MM.1S (cell line): ENCODE measurements around the gene CALY.

Source experiments
- DNase-seq: peaks from one replicate; pipeline ENCODE4 v3.0.0-alpha.2; 2015
- H2AFZ ChIP-seq: fragments of 300-600 bp; sonication (generic); 2 replicates; pipeline ENCODE4 v1.6.0; 2016; ENCODE audit warnings: antibody characterized with exemption, low read length
- H3F3A ChIP-seq: fragments of 300-600 bp; sonication (generic); 2 replicates; pipeline ENCODE4 v1.6.1; 2016; ENCODE audit warnings: mild to moderate bottlenecking, antibody characterized with exemption, low read length, moderate library complexity, mixed read lengths; ENCODE audit not compliant: insufficient read depth
- H3K27ac ChIP-seq: fragments of 300-600 bp; sonication (generic); 2 replicates; pipeline ENCODE4 v1.5.1; 2016; ENCODE audit warnings: mild to moderate bottlenecking, low read length
- H3K27me3 ChIP-seq: fragments of 300-600 bp; sonication (generic); replicated peaks from 2 replicates; pipeline ENCODE4 v1.6.0; 2016; ENCODE audit warnings: low read length; ENCODE audit not compliant: insufficient read depth
- H3K36me3 ChIP-seq: fragments of 300-600 bp; sonication (generic); replicated peaks from 2 replicates; pipeline ENCODE4 v1.6.1; 2016; ENCODE audit warnings: mild to moderate bottlenecking, low read length, mixed read lengths; ENCODE audit not compliant: insufficient read depth
- H3K4me1 ChIP-seq: fragments of 300-600 bp; sonication (generic); 2 replicates; pipeline ENCODE4 v1.6.1; 2016; ENCODE audit warnings: low read length, mixed read lengths
- H3K4me2 ChIP-seq: fragments of 300-600 bp; sonication (generic); 2 replicates; pipeline ENCODE4 v1.6.0; 2016; ENCODE audit warnings: low read depth, low read length
- H3K4me3 ChIP-seq: fragments of 300-600 bp; sonication (generic); 2 replicates; pipeline ENCODE4 v1.5.1; 2016; ENCODE audit warnings: low read length, mixed read lengths
- H3K79me2 ChIP-seq: fragments of 300-600 bp; sonication (generic); 2 replicates; pipeline ENCODE4 v1.6.1; 2016; ENCODE audit warnings: mixed run types, low read length, mixed read lengths
- H3K9ac ChIP-seq: fragments of 300-600 bp; sonication (generic); 2 replicates; pipeline ENCODE4 v1.6.1; 2016; ENCODE audit warnings: low read length, mixed read lengths
- H3K9me2 ChIP-seq: fragments of 300-600 bp; sonication (generic); replicated peaks from 2 replicates; pipeline ENCODE4 v1.6.1; 2016; ENCODE audit warnings: mild to moderate bottlenecking, low read length, mixed read lengths; ENCODE audit not compliant: insufficient read depth
- H3K9me3 ChIP-seq: fragments of 300-600 bp; sonication (generic); replicated peaks from 2 replicates; pipeline ENCODE4 v1.6.1; 2016; ENCODE audit warnings: mild to moderate bottlenecking, low read length, mixed read lengths; ENCODE audit not compliant: insufficient read depth
- H4K20me1 ChIP-seq: fragments of 300-600 bp; sonication (generic); 2 replicates; pipeline ENCODE4 v1.6.1; 2016; ENCODE audit warnings: mild to moderate bottlenecking, low read length, moderate library complexity, mixed read lengths; ENCODE audit not compliant: insufficient read depth
- CTCF ChIP-seq: fragments of 300-600 bp; sonication (generic); IDR thresholded peaks from 2 replicates; pipeline ENCODE4 v1.5.1; 2016; ENCODE audit warnings: antibody characterized with exemption, low read length, mixed read lengths
- EZH2 ChIP-seq: fragments of 300-600 bp; sonication (generic); optimal IDR thresholded peaks from 2 replicates; pipeline ENCODE3; 2017; ENCODE audit warnings: low read depth, mild to moderate bottlenecking, antibody characterized with exemption, low read length, mixed read lengths
- EZH2phosphoT487 ChIP-seq: fragments of 300-600 bp; sonication (generic); IDR thresholded peaks from 2 replicates; pipeline ENCODE4 v1.6.1; 2018; ENCODE audit warnings: antibody characterized with exemption, low read length

CALY gene

GRCh38 chr10:133315847-133316246 is 20.8 kb downstream of the CALY start:
- no peak for DNase-seq
- Histone ChIP-seq H3K4me2 (no peak overlapping the region), H3K79me2 (no peaks in the 10 kb centered on the region), H3K27me3 (no peaks in the 10 kb centered on the region), H3K27ac (no peak overlapping the region), H3K9ac (no peak overlapping the region), H3K4me1 (no peaks in the 10 kb centered on the region), H3F3A (no peaks in the 10 kb centered on the region), H3K9me2 (no peaks in the 10 kb centered on the region), H4K20me1 (no peaks in the 10 kb centered on the region), H3K9me3 (no peaks in the 10 kb centered on the region), H3K4me3 (no peak overlapping the region), H3K36me3 (no peaks in the 10 kb centered on the region), H2AFZ (no peak overlapping the region)
- TF ChIP-seq EZH2phosphoT487 (no peak), CTCF (no peak), EZH2 (no peak)

GRCh38 chr10:133314911-133315310 is 21.8 kb downstream of the CALY start:
- no peak overlapping the region for H3K27ac ChIP-seq
- H3K79me2 ChIP-seq: no peaks in the 10 kb centered on the region
- H3K27me3 ChIP-seq: no peaks in the 10 kb centered on the region
- DNase-seq: no peak
- H2AFZ ChIP-seq: no peak overlapping the region
- H4K20me1 ChIP-seq: no peaks in the 10 kb centered on the region
- no peak overlapping the region for H3K9ac ChIP-seq
- no peaks in the 10 kb centered on the region for H3K9me3 ChIP-seq
- H3K36me3 ChIP-seq: no peaks in the 10 kb centered on the region
- H3K4me1 ChIP-seq: no peaks in the 10 kb centered on the region
- no peaks in the 10 kb centered on the region for H3K9me2 ChIP-seq
- H3F3A ChIP-seq: no peaks in the 10 kb centered on the region
- no peak overlapping the region for H3K4me3 ChIP-seq
- TF ChIP-seq EZH2phosphoT487: no peak
- TF ChIP-seq EZH2: no peak
- no peak for TF ChIP-seq CTCF
- no peak overlapping the region for H3K4me2 ChIP-seq

- H4K20me1 ChIP-seq: no peaks in the 10 kb centered on the region
- no peak overlapping the region for H3K4me3 ChIP-seq
- no peaks in the 10 kb centered on the region for H3K9me3 ChIP-seq
- no peak overlapping the region for H3K9ac ChIP-seq
- peaks cover 5% of the 10 kb centered on the region; the same call in 1 of the 2 replicates for H3K4me1 ChIP-seq
- no peaks in the 10 kb centered on the region for H3K36me3 ChIP-seq
- TF ChIP-seq EZH2: no peak
- TF ChIP-seq CTCF: no peak
- no peak for TF ChIP-seq EZH2phosphoT487
- H3K27me3 ChIP-seq: no peaks in the 10 kb centered on the region
- no peak overlapping the region for H2AFZ ChIP-seq
- peaks cover 5% of the 10 kb centered on the region for H3K79me2 ChIP-seq
- peaks cover 2% of the 10 kb centered on the region; the same call in 1 of the 2 replicates for H3F3A ChIP-seq
- H3K9me2 ChIP-seq: no peaks in the 10 kb centered on the region
- no peak overlapping the region for H3K27ac ChIP-seq
- no peak overlapping the region for H3K4me2 ChIP-seq
- no peak for DNase-seq
Measured at GRCh38 chr10:133313192-133313591, 23.5 kb downstream of the CALY start.
